GM10266 (cell line): ENCODE measurements around the gene PMM1.
"Not testable (repeated sequence)": the region's sequence is repeated elsewhere in the genome, so short reads cannot be mapped to it uniquely, and the experiment has no call there.

ENCODE experiments used
- DNase-seq: peaks from one replicate; pipeline ENCODE4 v3.0.0; 2012; ENCODE audit errors: extremely low spot score
- CTCF ChIP-seq: IDR thresholded peaks from 2 replicates; pipeline ENCODE4 v1.5.1; 2012; ENCODE audit warnings: mild to moderate bottlenecking, low read depth; ENCODE audit not compliant: control insufficient read depth, insufficient read depth; ENCODE audit errors: missing control alignments

Gene PMM1

GRCh38 chr22:41600976-41601375, 11.3 kb upstream of the PMM1 start:
- no peak for DNase-seq
- no peak for TF ChIP-seq CTCF

GRCh38 chr22:41598891-41599635, 9.4 kb upstream of the PMM1 start:
- TF ChIP-seq CTCF, result no peak
- DNase-seq, result no peak

- no peak for DNase-seq
- no peak for TF ChIP-seq CTCF
Measured at GRCh38 chr22:41598081-41598480, 8.4 kb upstream of the PMM1 start.

GRCh38 chr22:41597635-41597953, 8.0 kb upstream of the PMM1 start:
- DNase-seq, result no peak
- no peak for TF ChIP-seq CTCF

GRCh38 chr22:41596776-41597634, 7.4 kb upstream of the PMM1 start:
- TF ChIP-seq CTCF, result peak; percentile 61
- DNase-seq, result peak; percentile 51

GRCh38 chr22:41595703-41596102, 6.1 kb upstream of the PMM1 start:
- TF ChIP-seq CTCF, result no peak
- DNase-seq, result no peak

GRCh38 chr22:41593336-41593960, 3.8 kb upstream of the PMM1 start:
- not testable (repeated sequence) for DNase-seq
